Embryonic facial prominence (tissue), 1 donor: ENCODE data around the gene STAG2.
"Not testable (repeated sequence)": the region's sequence is repeated elsewhere in the genome, so short reads cannot be mapped to it uniquely, and the experiment has no call there.

Experiments
- DNase-seq: peaks from one replicate; pipeline ENCODE4 v3.0.0-alpha.2; 2016; ENCODE audit errors: extremely low spot score

STAG2 gene

DNA sequence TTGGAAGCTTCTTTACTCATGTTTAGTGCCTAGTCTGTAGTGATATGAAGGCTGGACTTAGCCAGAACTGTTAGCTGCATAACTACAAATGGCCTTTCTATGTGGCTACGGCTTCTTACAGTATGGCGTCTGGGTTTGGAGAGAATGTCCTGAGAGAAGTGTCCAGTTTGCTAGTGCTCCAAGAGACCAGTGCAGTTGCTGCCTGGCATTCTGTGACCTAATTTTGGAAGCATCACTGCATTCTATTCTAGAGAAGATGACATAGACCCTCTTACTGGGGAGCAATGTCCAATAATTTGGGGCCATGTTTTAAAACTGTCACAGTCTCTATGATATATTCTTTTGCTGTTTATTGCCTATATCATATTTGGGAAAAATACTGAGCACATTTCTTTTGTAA lies 74.2 kb downstream of the STAG2 start:
- no peak for DNase-seq

DNA sequence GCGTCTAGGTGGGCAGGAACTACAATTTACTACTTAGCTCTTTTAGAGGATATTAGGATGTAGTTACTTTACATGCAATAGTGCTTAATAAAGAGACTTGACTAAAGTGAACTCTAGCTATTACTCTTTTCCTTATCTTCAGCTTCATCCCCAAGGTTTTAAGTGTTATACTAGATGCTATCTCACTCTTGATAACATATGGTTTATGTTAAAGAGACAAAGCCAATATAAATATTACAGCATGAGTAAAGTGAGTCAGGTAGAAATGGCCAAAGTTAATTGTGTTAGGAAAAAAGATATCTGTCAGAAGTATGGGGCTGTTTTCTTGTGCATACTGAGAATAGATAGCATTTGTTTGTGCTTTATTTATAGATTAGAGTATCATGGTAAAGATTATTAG lies 80.5 kb downstream of the STAG2 start:
- DNase-seq = no peak

DNA sequence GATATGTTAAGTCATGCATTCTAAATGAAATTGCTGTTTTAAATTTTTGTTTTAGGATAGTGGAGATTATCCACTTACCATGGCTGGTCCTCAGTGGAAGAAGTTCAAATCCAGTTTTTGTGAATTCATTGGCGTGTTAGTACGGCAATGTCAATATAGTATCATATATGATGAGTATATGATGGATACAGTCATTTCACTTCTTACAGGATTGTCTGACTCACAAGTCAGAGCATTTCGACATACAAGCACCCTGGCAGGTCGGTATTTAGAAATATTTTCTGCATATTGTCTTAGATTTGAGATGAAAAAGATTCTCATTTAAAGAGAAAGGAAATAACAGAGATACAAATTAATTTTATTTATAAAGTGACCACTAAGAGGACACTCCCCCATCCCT lies 83.6 kb downstream of the STAG2 start:
- DNase-seq = no peak

DNA sequence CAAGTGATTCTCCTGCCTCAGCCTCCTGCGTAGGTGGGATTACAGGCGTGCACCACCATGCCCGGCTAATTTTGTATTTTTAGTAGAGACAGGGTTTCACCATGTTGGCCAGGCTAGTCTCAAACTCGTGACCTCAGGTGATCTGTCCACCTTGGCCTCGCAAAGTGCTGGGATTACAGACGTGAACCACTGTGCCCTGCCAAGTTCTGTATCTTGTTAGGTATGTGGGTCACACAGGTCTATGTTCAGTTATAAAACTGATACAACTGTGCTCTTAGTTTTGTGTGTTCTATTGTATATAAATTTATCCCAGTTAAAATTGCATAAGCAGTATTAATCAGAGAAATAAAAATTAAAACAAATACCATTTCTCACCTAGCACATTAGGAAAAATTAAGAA lies 122.9 kb downstream of the STAG2 start:
- DNase-seq = not testable (repeated sequence)

DNA sequence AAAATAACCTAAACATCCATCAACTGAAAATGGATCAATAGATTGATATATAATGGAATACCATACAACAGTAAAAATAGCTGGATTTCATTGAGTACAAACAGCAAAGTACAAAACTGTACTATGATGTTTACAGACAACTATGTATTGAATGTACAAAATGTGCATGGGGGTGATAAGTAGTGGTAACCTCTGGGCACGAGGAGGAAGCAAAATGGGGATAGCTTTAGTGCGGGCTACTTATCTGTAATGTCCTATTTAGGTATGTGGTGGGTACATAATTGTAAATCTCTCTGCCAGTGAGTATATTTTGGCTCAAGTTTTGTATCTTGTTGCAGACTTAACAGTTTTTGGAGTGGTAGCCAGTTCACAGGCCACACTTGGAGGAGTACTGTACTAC lies 123.6 kb downstream of the STAG2 start:
- no peak for DNase-seq

DNA sequence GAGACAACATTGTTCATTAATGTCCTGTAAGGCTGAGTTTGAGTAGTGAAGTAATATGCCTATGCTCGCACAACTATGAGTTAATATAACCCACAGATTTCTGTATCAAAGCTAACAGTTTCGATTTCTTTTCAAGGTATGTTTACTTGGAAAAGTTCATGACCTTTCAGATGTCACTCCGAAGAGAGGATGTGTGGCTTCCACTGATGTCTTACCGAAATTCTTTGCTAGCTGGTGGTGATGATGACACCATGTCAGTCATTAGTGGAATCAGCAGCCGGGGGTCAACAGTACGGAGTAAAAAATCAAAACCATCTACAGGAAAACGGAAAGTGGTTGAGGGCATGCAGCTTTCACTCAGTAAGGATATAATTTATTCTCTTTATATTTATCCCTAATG lies 124.9 kb downstream of the STAG2 start:
- no peak for DNase-seq

DNA sequence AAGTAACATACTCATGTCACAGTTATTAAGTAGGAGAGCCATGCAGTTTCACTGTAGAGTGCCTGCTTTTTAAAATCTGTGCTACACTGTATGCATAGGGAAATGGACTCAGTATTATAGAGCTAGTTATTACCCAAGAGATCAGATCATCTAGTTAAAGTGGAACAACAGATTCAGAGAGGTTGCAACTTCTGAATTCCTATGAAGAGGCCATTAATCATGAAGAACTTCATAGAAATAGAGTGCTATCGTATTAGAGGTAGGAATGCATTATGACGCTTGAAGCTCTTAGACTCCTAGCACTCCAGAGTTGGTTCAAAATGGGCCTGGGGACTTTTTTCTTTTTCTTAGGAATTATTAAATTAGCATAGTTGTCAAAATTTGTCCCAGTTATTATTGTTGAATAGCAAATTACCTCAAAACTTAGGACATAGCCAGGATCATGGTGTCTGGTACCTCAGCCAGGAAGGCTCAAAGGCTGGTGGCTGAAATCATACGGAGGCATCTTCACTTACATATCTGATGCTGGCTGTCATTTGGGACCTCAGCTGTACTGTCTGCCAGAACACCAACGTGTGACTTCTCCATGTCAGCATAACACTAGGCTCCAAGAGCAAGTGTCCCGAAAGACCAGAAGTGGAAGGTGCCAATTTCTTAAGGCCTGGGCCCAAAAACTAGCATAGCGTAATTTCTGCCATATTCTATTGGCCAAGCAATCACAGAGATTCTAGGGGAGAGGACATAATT lies 125.7 kb downstream of the STAG2 start:
- no peak for DNase-seq

DNA sequence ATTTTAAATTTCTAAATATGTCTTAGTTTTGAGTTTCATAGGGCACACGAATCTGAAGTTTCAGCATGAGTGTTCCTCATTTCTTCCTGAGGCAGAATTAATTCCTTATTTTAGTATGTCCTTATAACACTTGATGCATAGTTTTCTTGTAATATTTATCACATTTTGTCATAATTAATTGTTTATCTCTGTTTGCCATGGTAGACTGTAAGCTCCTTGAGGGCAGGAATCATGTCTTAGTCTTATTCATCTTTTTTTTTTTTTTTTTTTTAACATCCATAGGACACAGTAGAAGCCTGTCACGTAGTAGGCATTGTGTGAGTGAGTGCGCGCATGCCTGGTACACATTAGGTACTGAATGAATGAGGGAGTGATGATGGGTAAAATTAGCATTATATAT lies 131.7 kb downstream of the STAG2 start:
- no peak for DNase-seq

DNA sequence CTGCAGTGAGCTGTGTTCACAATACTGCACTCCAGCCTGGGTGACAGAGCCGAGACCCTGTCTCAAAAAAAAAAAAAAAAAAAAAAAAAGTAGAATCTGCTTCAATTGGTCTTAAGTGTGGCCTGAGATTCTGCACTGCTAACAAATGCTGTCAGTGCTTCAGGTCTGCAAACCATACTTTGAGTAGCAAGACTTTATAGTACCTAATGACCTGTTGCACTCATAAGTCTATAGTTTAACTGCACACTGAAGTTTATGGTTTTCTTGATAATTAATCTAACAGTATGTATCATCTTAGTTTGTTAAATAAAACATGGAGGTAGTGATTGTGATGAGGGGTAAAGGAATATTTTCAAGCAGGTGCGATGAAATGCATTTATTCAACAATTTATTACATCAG lies 135.6 kb downstream of the STAG2 start:
- DNase-seq = no peak

DNA sequence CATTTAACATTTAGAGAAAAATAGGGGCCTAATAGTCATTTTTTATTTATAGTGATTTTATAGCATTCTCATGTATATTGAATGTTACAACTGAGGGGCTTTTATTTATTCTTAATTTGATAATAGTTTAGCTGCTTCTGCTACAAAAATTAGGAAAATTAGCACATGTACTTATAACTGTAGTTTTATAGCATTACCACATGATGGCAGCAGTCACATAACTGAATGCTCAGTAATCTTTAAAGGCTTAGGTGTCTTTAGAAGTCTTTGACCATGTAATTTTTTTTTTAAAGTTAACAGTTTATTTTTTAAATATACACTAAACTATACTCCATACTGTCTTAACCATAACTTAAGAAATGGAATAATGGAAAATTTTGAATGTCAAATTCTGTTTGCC lies 136.6 kb downstream of the STAG2 start:
- DNase-seq = no peak

DNA sequence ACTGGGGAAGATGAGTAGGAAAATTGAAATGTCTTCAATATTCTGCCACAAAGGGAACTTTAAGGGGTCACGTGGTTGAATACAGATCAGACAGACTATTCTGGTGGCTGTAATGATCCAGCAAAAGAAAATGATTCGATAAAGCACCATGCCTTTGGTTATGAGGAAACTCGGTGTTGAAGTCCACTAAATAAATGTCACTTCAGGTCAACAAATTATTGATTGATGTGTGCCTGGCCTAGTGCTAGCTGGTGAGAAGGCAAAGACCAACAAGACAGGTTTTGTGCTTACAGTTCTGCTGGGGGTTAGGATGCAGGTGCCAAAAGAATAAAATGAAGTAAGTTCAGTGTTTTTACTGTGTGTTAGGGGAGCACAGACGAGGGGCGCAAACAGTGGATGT lies 142.5 kb downstream of the STAG2 start:
- no peak for DNase-seq

DNA sequence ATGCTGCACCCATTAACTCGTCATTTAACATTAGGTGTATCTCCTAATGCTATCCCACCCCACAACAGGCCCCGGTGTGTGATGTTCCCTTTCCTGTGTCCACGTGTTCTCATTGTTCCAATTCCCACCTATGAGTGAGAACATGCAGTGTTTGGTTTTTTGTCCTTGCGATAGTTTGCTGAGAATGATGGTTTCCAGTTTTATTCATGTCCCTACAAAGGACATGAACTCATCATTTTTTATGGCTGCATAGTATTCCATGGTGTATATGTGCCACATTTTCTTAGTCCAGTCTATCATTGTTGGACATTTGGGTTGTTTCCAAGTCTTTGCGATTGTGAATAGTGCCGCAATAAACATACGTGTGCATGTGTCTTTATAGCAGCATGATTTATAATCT lies 143.0 kb downstream of the STAG2 start:
- DNase-seq = not testable (repeated sequence)

DNA sequence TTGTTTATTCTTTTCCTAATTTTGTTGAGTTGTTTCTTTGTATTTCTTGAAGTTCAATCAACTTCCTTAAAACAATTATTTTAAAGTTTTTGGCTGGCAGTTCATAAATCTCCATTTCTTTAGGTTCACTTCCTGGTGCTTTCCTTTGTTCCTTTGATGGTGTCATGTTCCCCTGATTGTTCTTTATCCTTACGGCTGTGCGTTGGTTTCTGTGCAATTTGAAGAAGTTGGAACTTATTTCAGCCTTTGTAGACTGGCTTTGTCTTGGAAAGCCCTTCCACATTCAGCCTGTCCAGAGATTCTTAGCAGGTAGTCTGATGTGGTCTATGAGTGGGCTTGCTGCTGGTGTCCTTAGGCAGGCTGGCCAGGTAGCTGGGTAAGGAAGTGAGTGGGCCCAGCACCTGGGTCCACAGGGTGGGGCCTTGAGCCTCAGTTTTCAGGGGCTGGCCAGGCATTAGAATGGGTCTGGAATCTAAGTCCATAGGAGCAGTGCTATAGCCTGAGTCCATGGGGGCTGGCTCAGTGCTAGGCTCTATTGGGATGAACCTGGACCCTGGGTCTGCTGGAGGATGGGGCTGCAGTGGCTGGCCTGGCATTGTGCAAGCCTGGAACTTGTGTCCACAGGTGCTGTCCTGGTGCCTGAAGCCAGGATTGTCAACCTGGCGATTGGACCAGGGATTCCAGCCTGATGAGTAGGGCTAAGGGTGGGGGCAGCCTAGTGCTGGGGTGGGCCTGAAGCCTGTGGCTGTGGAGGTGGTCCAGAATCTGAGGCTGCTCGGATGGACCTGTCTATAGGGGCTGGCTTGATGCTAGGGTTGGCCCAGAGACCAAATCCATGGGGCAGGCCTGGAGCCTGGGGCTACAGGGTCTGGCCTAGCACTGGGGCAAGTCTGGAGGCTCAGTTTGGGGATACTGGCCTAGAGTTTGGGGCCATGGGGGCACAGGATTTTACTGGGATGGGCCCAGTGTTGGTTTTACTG lies 152.4 kb downstream of the STAG2 start:
- DNase-seq = no peak

DNA sequence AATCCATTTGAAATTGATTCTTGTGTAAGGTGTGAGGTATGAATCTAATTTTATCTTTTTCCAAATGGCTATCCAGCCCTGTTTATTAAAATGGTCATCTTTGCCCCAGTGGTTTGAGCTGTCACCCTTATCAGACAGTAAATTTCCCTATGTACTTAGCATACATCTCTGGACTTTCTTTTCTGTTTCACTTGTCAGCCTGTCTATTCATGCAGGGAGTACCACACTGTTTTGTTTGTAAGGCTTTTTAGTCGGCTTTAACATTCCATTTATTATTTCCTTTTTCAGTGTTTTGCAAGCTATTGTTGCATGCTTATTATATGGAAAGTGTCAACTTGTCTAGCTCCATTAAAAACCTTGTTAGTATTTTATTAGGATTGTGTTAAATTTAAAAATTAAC lies 155.8 kb downstream of the STAG2 start:
- DNase-seq = no peak

DNA sequence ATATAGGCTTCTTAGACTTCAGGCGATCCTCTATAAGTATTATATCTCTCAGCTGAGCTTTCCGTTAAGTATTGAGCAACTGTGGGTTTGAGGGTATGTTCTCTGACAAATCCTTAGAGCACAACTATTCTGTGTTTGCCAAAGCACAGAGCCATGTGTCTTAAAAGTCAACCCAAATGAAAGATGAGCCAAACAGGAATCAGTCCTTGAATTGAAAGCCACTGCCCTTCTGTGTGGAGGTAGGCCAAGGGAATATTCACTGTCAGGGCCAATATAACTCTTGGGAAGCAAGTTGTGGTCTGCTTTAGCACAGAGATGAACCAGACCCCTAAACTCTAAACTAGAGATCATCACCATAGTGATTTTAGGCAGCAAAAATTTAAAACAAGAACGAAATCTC lies 164.0 kb downstream of the STAG2 start:
- DNase-seq = no peak

DNA sequence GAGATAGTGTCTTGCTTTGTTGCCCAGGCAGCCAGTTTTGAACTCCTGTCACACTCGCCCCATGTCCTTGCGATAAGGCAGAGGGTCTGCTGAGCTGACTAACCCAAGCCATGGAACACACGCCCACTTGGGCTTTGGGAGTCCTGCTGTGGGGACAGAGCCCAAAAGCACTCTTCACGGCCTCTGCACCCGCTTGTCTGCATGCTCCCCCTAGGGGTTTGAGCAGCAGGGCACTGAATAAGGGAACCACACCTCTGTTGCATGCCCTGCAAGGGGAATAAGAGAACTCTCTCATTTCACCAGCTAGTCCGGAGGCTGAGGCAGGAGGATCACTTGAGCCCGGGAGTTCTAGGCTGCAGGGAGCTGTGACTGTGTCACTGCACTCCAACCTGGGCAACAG lies 166.0 kb downstream of the STAG2 start:
- no peak for DNase-seq

DNA sequence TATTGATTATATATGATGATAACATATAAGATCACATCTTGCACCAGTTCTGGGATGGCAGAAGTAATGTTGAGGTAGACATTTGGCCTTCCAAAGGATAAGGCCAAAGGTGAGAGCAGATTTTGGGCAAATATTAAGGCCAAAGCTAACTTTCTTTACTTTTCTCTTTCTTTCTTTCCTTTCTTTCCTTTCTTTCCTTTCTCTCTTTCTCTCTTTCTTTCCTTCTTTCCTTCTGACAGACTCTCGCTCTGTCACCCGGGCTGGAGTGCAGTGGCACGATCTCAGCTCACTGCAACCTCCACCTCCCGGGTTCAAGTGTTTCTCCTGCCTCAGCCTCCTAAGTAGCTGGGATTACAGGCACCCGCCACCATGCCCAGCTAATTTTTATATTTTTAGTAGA lies 170.9 kb downstream of the STAG2 start:
- not testable (repeated sequence) for DNase-seq

DNA sequence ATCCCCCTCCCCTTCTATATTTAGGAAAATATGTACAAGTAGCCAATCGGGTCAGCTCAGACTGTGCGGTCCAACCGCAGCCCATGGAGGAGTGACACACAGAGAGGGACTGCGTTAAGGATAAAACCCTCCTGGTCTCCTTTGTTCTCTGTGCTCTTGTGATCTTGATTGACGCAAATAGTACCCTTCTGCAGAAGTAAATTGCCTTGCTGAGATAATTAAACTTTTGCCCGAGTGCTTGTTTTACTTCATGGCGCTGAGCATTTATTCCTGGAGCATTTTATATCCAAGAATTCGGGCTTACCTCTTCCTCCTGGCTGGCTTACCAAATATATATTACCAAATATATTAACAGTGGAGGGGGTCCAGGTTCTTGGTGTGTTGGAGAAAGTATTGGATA lies 184.2 kb downstream of the STAG2 start:
- DNase-seq = no peak

DNA sequence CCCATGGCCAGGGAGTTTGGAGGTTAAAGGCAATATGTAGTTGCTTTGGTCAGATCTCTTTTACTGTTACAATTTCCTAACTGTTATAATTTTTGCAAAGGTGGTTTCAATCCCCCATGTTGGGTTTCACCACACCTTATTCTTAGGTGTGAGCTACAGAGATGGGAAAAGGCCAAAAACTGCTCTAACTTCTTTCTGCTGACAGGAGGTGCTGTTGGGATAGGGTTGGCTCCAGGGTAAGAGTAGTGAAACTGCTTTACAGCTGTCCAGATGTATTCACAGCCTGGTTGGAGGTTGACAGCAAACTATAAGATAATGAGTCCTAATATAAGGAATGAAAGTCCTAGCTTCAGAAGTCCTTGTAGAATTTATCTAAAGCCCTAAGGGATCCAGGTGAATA lies 189.7 kb downstream of the STAG2 start:
- DNase-seq = no peak
